ENCODE results near the gene TMEM106C.

Gene TMEM106C

GRCh38 chr12:47980197-47980596 is 16.8 kb downstream of the TMEM106C start:
- no peak for DNase-seq

DNA sequence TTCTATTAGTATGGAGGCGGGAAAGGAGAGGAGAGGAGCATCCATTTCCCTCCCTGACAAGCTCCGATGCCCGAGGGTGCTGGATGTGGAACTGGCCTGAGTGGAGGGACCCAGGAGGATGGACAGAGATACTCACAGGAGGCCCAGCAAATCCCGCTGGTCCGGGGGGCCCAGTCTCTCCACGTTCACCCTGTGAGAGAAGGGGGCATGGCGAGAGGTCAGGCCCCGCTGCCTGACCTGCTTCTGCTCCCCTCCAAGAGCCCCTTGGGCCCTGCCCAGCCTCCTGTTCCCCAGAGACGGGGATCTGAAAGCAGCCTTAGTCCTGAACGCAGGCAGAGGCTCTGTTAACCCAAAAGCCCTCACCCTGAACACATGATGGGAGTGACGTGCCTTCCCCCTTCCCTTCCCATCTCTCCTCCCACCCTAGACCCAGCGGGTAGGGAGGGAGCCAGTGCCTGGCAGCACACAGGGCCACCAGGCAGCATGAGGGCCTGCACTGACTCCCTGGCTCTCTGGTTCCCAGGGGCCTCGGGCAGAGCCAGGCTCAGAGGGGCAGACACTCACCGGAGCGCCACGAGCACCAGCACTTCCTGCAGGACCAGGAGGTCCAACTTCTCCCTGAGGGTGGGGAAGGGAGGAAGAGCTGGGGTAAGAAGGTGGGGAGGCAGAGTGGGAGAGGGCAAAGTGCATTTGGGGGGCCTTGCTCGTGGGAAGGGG is 17.5 kb downstream of the TMEM106C start:
- no peak for DNase-seq

DNA sequence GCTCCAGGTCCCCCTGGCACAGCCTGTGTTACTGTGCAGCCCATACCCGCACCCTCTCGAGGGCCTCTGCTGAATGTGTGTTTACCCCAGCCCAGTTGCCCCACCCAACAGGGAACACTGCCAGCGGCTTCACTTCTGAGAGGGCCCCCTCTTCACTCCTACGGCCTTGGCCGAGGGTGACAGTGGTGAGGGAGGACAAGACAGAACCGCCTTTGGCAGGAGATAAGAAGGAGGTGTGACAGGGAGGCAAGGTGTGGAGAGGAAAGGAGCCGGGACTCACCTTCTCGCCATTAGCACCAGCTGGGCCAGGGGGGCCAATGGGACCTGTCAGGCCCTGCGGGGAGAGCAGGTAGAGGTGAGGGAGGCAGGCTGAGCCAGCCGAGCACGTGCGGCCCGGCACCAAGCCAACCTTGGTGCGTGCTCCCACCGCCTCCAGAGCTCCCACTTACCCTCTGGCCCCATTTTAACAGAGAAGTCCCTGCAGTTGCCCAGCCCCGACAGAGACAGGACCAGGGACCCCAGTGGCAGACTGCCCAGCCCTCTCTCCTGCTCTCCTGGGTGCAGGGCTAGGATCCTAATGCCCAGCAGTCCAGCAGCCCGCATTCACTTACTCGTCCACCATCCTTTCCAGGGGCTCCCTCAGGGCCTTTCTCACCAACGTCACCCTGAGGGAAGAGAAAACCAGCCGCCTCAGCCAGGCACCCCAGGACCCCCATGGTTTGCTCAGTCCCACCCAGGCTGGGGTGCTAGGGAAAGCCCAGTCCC is 18.3 kb downstream of the TMEM106C start:
- DNase-seq: no peak

DNA sequence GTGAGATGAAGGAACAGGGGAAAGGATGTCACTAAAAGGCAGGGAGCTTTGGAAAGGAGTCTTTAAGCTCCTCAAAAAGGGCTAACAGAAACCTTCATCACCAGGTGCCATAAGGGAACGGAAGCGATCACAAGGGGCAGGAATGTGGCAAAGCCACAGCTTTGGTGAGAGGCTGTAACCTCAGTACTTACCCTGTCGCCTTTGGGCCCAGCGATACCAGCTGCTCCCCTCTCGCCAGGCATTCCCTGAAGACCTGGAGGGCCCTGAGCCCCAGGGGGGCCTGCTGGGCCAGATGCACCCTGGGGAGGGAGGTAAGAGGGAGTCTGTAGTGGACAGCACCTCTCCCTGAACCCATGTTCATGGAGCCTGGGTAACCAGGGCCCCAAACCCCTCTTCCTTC is 18.9 kb downstream of the TMEM106C start:
- DNase-seq: no peak

- DNase-seq: no peak
These were observed 19.4 kb downstream of the TMEM106C start for GRCh38 chr12:47982770-47983169.

GRCh38 chr12:47983541-47984115 is 20.2 kb downstream of the TMEM106C start:
- no peak for DNase-seq

GRCh38 chr12:47984331-47984801 is 21.0 kb downstream of the TMEM106C start:
- no peak for DNase-seq

- no peak for DNase-seq
These were observed 22.3 kb downstream of the TMEM106C start for GRCh38 chr12:47985596-47986290.

DNA sequence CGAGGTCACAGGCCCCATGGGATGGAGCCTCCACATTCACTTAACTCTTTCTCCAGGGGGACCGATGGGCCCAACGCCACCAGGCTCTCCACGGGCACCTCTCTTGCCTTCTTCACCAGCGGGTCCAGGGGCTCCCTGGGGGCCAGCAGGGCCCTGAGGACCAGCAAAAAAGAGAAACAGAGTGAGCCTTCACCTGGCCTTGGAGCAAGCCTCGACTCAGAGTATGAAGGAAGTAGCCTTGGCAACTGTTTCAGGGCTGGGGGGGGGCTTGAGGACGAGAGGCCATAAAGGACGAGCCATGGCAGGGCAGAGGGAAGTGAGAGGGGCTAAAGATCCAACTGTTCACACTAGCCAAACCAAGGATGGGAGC is 22.9 kb downstream of the TMEM106C start:
- DNase-seq: no peak

DNA sequence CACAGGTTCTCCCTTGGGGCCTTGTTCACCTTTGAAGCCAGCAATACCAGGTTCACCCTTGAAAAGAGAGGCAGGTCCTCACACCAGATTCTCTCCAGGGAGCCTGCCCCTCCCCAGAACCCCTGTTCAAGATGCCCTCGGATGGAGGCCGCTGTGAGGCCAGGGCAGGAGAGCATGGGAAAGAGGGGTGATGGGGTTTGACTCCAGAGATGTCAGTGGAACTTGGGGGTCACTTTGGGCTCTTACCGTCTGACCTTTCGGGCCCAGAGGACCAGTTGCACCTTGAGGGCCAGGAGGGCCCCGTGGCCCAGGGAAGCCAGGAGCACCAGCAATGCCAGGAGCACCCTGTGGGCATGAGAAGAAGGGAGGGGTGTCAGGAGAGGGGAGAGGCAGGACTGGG is 23.4 kb downstream of the TMEM106C start:
- no peak for DNase-seq

GRCh38 chr12:47987411-47988072 is 24.1 kb downstream of the TMEM106C start:
- DNase-seq: no peak

DNA sequence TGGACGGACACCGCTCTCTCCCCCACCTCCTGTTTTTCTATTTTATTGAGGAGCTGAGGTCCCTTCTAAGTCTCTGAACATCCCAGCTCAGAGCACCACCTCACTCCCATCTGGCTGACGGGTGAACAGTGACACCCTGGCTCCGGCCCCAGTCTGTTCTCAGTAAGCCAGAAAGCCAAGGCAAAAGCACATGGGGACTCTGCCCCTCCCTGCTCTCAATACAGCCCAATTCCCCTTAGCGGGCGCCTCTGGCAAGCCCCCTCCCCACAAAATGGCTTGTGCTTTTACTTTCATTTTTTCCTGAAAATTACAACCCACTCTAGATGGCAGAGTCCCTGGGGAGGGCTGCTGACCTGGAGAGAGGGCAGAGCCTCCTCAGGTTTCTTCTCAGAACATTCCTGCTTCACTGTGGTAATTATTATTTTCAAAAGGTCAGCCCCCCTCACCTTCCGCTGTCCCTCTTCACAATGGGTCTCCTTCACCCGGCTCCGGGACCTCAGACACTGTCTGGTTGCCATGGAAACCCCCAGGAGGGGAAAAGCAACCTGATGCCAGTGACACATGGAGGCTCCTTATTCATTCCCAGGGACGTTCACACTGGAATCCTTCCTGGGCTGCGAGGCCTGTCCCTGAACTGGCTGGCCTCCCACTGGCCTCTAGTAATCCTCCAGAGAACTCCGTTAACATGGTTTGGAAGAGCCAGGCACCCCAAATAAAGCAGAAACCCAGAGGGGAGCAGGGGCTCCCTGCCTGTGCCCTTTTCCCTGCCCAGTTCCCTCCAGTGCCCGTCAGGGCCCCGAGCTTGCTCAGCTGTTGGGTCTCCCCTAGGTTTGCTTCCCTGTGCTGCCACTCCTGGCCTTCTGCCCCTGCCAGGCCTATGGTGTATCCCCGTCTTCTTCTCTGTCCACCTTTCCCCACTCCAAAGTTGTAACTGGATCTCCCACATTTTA is 25.0 kb downstream of the TMEM106C start:
- DNase-seq: peak; percentile 47

GRCh38 chr12:47989023-47989417 is 25.6 kb downstream of the TMEM106C start:
- no peak for DNase-seq

DNA sequence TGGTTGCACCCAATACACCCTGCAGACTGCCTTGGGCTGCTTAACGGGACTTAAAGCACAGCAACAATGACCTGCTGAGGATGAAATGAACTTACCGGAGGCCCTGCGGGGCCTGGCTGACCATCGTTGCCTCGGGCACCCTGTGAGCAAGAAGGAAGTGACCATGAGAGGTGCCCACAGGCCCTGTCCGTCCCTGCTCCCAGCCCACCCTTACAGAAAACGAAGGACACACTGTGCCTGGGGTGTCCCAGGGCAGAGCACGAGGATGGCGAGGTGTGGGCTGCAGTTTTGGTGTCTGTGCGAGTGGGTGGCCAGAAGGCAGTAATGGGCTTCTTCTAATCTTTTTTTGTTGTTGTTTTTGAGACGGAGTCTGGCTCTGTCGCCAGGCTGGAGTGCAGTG is 26.3 kb downstream of the TMEM106C start:
- DNase-seq: no peak

DNA sequence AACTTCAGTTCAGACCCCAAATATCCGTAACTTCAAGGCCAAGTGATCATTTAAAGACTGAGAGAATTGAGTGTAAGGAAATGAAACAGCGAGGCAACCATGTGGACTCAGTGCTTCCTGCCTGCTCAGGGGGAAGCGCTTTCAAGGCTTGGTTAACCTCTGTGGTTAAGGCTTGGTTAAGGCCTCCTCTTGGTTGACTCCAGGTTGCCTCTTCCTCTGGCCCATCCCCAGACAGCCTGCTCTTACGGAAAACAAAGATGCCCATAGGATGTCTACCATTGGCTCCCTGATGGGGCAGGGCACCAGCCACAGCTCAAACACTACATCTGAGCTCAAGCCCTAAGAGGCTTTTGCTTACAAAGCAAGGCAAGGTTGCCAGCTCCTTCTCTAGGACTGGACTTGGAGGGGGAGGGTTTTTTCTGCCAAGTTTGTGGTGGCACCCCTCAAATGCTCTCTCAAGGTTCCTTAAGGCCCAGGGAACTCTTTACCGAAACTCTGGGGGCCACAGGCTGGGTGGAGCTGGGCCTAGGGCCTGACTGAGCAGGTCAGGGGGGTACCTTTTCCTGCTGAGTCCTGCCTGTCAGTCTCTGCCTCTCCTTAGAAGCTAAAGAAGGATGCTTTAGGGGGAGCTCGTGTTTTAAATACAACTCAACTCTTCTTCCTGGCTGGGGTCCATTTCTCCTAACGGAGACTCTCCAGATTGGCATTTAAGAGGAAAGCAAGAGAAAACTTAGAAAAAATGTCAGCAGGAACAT is 27.1 kb downstream of the TMEM106C start:
- DNase-seq: no peak

DNA sequence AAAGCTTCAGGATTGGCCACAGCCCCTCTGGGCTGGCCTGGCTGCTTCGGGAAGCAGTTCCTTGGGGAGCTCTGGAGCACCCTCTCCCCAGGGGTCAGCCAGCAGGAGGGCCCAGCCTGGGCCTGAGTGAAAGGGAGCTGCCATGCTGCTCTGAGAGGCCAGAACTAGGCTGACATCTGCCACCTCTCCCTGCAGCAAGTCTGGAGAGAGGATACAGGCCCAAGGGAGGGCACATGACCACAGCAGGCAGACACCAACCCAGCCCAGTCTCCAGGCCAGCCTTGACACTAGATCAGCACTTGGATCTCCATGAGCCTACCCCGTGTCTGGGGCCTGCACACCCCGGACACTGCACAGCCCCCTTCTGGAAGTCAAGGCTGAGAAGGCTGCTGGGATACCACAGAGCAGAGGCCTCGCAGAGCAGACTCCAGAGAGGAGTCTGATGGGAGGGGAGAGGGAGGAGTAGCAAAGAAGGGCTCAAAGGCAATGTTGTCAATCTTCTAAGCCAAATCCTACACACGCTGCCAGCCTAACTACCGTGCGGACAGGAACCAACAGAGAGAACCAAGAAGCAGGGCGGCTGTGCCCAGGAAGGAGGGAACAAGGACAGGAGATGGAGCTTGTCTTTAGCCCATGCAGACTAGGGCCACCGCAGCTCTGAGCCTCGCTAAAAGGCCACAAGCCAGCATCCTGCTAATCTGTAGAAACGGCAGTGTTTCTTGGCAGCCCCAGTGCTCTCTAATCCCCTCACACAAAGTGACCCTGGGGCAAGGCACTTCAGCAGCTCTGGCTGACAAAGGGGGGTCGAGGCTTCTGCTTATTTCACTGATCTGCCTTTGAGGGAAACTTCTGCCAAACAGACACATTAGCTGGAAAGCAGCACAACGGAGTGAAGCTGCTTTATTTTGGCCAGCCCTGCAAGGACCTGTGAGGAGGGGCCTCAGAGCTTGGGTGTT is 28.0 kb downstream of the TMEM106C start:
- DNase-seq: no peak

DNA sequence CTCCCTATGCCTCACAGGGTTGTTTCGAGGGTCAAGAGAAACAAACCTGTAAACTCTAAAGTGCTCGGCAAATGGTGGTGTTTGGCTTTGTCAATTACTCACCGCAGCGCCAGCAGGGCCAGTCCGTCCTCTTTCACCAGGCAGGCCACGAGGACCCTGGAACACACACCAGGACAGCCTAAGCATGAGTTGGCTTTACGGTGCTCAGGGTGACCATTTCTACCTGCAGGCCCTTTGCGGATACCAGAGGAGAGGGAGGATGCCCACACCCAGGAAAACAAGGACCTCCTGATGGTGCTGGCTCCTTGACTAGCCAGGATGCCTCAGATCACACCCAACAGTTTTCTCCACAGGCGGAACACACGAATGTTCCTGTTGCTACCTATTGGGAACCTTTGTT is 29.4 kb downstream of the TMEM106C start:
- DNase-seq: no peak

DNA sequence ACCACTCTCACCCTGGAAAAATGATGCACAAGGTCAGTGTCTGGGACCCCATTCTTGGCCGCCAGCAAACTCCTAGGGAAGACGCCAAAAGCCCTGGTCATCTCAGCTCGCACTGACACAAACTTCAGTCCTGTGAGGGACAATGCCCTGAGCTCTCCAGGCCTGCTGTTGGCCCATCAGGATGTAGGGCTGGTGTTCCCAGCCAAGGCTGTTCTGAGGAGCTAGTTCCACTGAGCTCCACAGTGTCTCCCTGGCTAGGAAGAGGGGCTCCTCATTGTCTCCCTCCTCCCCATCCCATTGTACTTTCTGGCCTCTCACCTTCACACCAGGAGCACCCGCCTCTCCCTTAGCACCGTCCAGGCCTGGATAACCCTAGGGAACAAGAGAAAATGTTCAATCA is 30.1 kb downstream of the TMEM106C start:
- no peak for DNase-seq

GRCh38 chr12:47995981-47996401 is 32.6 kb downstream of the TMEM106C start:
- no peak for DNase-seq

DNA sequence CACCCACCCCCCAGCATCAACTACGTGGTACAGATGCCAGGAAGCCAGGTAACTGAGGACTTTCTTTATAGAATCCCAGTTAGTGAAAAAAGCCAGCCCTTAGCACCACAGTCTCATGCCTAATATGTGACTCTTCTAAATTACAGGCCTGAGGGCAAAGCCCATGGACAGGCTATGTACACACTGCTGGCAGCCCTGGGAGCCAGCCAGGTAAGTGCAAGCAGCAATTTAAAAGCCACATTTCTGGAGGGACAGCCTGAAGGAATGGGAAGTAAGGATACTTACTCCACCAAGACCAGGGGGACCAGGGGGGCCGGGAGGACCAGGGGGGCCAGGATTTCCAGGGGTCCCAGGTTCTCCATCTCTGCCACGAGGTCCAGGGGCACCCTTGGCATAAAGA is 33.9 kb downstream of the TMEM106C start:
- DNase-seq: no peak
